Astrocyte (in vitro differentiated cells and primary cell): ENCODE results near the gene MYMK. TPM values are rescaled to one million over a fixed set of nuclear protein-coding genes. Genes with fewer than 3 reads are reported as not detected.

Source experiments
- DNase-seq: peaks from one replicate; pipeline ENCODE4 v3.0.0-alpha.2; 2010; ENCODE audit warnings: low read depth
- FAIRE-seq: peaks from 2 replicates; lab custom pipeline; 2011; peaks lifted over from hg19 to GRCh38; lab: Jason Lieb, UNC
- H2AFZ ChIP-seq: 2 replicates; pipeline ENCODE4 v1.6.0; 2012; ENCODE audit warnings: low read depth, low read length, inconsistent platforms
- H3K27ac ChIP-seq: 2 replicates; pipeline ENCODE4 v1.5.1; 2011; ENCODE audit warnings: low read depth, low read length, inconsistent platforms
- H3K27me3 ChIP-seq: 2 replicates; pipeline ENCODE4 v1.6.0; 2011; ENCODE audit warnings: low read length, inconsistent platforms; ENCODE audit not compliant: insufficient read depth
- H3K36me3 ChIP-seq: 2 replicates; pipeline ENCODE4 v1.5.1; 2011; ENCODE audit warnings: low read length, inconsistent platforms; ENCODE audit not compliant: insufficient read depth
- H3K4me1 ChIP-seq: 2 replicates; pipeline ENCODE4 v1.5.1; 2011; ENCODE audit warnings: low read length, inconsistent platforms; ENCODE audit not compliant: insufficient read depth
- H3K4me2 ChIP-seq: 2 replicates; pipeline ENCODE4 v1.6.0; 2012; ENCODE audit warnings: low read length, inconsistent platforms
- H3K4me3 ChIP-seq: 2 replicates; pipeline ENCODE4 v1.5.1; 2011; ENCODE audit warnings: low read depth, mild to moderate bottlenecking, low read length, inconsistent platforms; ENCODE audit not compliant: insufficient read depth
- H3K79me2 ChIP-seq: 2 replicates; pipeline ENCODE4 v1.6.0; 2012; ENCODE audit warnings: mild to moderate bottlenecking, low read length, inconsistent platforms; ENCODE audit not compliant: insufficient read depth
- H3K9ac ChIP-seq: 2 replicates; pipeline ENCODE4 v1.6.0; 2012; ENCODE audit warnings: mild to moderate bottlenecking, low read length, inconsistent platforms
- H3K9me3 ChIP-seq: 2 replicates; pipeline ENCODE4 v1.5.1; 2012; ENCODE audit warnings: low read depth, mild to moderate bottlenecking, low read length, inconsistent platforms; ENCODE audit not compliant: insufficient read depth
- H4K20me1 ChIP-seq: 2 replicates; pipeline ENCODE4 v1.6.0; 2012; ENCODE audit warnings: low read length, inconsistent platforms; ENCODE audit not compliant: insufficient read depth
- H3K27ac Mint-ChIP-seq: one replicate; pipeline ENCODE4 v1.8.0; 2021; ENCODE audit warnings: mild to moderate bottlenecking, mixed read lengths; ENCODE audit not compliant: unreplicated experiment
- H3K27me3 Mint-ChIP-seq: one replicate; pipeline ENCODE4 v1.8.0; 2021; ENCODE audit warnings: low read depth, mixed read lengths; ENCODE audit not compliant: unreplicated experiment
- H3K36me3 Mint-ChIP-seq: one replicate; pipeline ENCODE4 v1.8.0; 2021; ENCODE audit warnings: low read depth, mixed read lengths; ENCODE audit not compliant: unreplicated experiment
- H3K4me1 Mint-ChIP-seq: one replicate; pipeline ENCODE4 v1.8.0; 2021; ENCODE audit warnings: low read depth, mixed read lengths; ENCODE audit not compliant: unreplicated experiment
- H3K4me3 Mint-ChIP-seq: one replicate; pipeline ENCODE4 v1.8.0; 2021; ENCODE audit warnings: mild to moderate bottlenecking, moderate library complexity, mixed read lengths; ENCODE audit not compliant: unreplicated experiment
- H3K9me3 Mint-ChIP-seq: one replicate; pipeline ENCODE4 v1.8.0; 2021; ENCODE audit warnings: mild to moderate bottlenecking, mixed read lengths; ENCODE audit not compliant: unreplicated experiment
- EZH2 ChIP-seq: IDR thresholded peaks from 2 replicates; pipeline ENCODE4 v1.6.1; 2012; ENCODE audit warnings: mild to moderate bottlenecking, low read length, inconsistent platforms; ENCODE audit not compliant: insufficient read depth
- total RNA-seq: library from RNA; stranded (reverse); gene quantifications from 2 replicates; pipeline ENCODE4 v1.2.1, GENCODE V29; 2021
- TF ChIP-seq, protein P1 (sequence below): IDR thresholded peaks from 2 replicates; pipeline ENCODE4 v1.5.1; 2011; ENCODE audit warnings: low read depth, mild to moderate bottlenecking, inconsistent platforms, low read length, moderate library complexity; ENCODE audit not compliant: insufficient read depth

MYMK gene
- total RNA-seq, 1 donor from 2014 or later, result not detected

DNA sequence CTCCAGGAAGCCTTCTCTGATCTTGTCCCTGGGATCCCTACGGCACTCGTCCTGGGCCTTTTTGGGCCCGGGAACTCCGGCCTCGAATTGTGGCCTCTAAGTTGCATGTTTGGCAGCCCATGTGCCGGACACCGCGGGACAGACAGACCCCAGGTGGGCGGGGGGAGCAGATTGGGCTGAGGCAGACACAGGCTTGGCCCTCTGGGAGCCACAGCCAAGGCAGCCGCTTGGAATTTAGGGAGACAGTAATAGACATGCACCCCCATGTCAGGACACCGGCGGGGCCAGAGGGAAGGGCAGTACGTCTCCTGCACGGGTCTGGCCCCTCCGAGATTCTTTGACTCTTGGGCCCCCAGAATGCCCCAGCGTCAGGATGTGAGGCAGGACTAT, 45.9 kb upstream of the MYMK start:
- H3K27me3 Mint-ChIP-seq, result peaks cover 42% of the 10 kb centered on the region
- Histone ChIP-seq H3K36me3 (no peaks in the 10 kb centered on the region), H3K9me3 (no peaks in the 10 kb centered on the region), H3K4me3 (no peak overlapping the region), H3K4me1 (no peaks in the 10 kb centered on the region), H3K9ac (no peak overlapping the region), H3K27me3 (peaks cover 10% of the 10 kb centered on the region), H2AFZ (no peak overlapping the region), H4K20me1 (no peaks in the 10 kb centered on the region), H3K4me2 (no peak overlapping the region), H3K27ac (no peak overlapping the region), H3K79me2 (no peaks in the 10 kb centered on the region)
- FAIRE-seq, result no peak
- DNase-seq, result no peak
- TF ChIP-seq EZH2, result no peak
- TF ChIP-seq, protein P1, sequence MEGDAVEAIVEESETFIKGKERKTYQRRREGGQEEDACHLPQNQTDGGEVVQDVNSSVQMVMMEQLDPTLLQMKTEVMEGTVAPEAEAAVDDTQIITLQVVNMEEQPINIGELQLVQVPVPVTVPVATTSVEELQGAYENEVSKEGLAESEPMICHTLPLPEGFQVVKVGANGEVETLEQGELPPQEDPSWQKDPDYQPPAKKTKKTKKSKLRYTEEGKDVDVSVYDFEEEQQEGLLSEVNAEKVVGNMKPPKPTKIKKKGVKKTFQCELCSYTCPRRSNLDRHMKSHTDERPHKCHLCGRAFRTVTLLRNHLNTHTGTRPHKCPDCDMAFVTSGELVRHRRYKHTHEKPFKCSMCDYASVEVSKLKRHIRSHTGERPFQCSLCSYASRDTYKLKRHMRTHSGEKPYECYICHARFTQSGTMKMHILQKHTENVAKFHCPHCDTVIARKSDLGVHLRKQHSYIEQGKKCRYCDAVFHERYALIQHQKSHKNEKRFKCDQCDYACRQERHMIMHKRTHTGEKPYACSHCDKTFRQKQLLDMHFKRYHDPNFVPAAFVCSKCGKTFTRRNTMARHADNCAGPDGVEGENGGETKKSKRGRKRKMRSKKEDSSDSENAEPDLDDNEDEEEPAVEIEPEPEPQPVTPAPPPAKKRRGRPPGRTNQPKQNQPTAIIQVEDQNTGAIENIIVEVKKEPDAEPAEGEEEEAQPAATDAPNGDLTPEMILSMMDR, result no peak
- no peaks in the 10 kb centered on the region for H3K9me3 Mint-ChIP-seq
- H3K36me3 Mint-ChIP-seq, result no peaks in the 10 kb centered on the region
- no peak overlapping the region for H3K4me3 Mint-ChIP-seq
- no peak overlapping the region for H3K27ac Mint-ChIP-seq
- H3K4me1 Mint-ChIP-seq, result no peaks in the 10 kb centered on the region

DNA sequence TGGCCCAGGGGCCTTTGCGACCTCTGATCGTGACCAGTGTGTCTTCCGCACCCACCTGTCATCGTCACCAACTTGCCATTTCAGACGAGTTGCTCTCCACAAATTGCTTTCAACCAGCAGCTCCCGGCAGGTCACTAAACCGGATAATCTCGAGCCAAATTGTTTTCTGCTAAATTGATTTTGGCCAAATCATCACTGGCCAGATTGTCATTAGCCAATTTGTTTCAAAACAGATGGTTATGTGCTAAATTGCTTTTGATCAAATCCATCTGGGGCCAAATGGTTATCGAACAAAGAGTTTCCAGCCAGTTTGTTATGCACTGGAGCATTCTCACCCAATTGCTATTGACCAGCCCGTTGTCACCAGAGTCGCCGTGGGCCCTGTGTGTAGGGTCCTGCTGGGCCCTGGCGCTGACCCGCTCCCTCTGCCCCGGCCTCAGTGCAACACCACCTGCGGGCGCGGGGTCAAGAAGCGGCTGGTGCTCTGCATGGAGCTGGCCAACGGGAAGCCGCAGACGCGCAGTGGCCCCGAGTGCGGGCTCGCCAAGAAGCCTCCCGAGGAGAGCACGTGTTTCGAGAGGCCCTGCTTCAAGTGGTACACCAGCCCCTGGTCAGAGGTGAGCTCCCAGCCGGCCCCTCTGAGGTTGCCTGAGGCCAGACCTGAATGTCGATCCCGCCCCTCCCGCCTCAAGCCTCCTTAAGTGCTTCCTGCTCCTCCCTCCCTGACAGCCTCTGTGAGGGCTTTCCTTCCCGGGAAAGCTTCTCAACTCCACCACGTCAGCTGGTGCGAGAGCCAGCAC, 45.3 kb upstream of the MYMK start:
- Histone ChIP-seq H3K9ac (no peak overlapping the region), H3K4me1 (no peaks in the 10 kb centered on the region), H4K20me1 (no peaks in the 10 kb centered on the region), H2AFZ (no peak overlapping the region), H3K79me2 (no peaks in the 10 kb centered on the region), H3K4me2 (no peak overlapping the region), H3K27ac (no peak overlapping the region), H3K27me3 (peaks cover 10% of the 10 kb centered on the region), H3K4me3 (no peak overlapping the region), H3K9me3 (no peaks in the 10 kb centered on the region), H3K36me3 (no peaks in the 10 kb centered on the region)
- DNase-seq (no peak), FAIRE-seq (no peak)
- Mint-ChIP-seq H3K4me3 (no peak overlapping the region), H3K27me3 (peaks cover 39% of the 10 kb centered on the region), H3K27ac (no peak overlapping the region), H3K36me3 (no peaks in the 10 kb centered on the region), H3K9me3 (no peaks in the 10 kb centered on the region), H3K4me1 (no peaks in the 10 kb centered on the region)
- no peak for TF ChIP-seq EZH2
- TF ChIP-seq, protein P1, result no peak
